K562 (cell line): ENCODE results near the gene SRGN. TPM values are rescaled to one million over a fixed set of nuclear protein-coding genes. Genes with fewer than 3 reads are reported as not detected.

ENCODE experiments used
- ATAC-seq: fragments of 200-7000 bp; cut with Tn5 transposase; 3 replicates; pipeline ENCODE4 v1.9.1; 2020; ENCODE audit warnings: moderate library complexity
- BruUV-seq: library from RNA; stranded (reverse); fragments of 400-500 nt; replicated peaks from 2 replicates; lab custom pipeline; 2021; lab: Mats Ljungman, UMichigan
- CTCF ChIA-PET: fragments of 300-600 bp; formaldehyde crosslinking; extraction: SDS; loops from one replicate; lab custom pipeline; 2021; ENCODE audit warnings: low intra/inter-chr PET ratio; lab: Yijun Ruan, JAX
- POLR2A ChIA-PET: fragments of 300-600, 350-650 bp; sonication (Branson Sonifier 250); formaldehyde crosslinking; extraction: SDS; loops from one replicate; lab custom pipeline; 2021; ENCODE audit warnings: antibody characterized with exemption, inconsistent platforms; lab: Yijun Ruan, JAX
- DNase-seq, 4 experiments: peaks; one replicate each; pipeline versions ENCODE4 v3.0.0 to v3.0.0-alpha.2; 2011 to 2018; ENCODE audit warnings: low spot score in 3 of 4, mixed read lengths in 3 of 4; ENCODE audit errors: extremely low read depth in 1 of 4
- FAIRE-seq: peaks from 2 replicates; lab custom pipeline; 2011; peaks lifted over from hg19 to GRCh38; lab: Jason Lieb, UNC
- H2AFZ ChIP-seq: 2 replicates; pipeline ENCODE4 v1.6.0; 2011; ENCODE audit warnings: low read depth, low read length, control low read depth, inconsistent platforms
- H3K27ac ChIP-seq: fragments of 200-600 bp; 3 replicates; pipeline ENCODE4 v1.8.0; 2011; ENCODE audit warnings: low read depth, mild to moderate bottlenecking, control low read depth, inconsistent platforms, low read length, moderate library complexity, mixed read lengths; ENCODE audit errors: extremely low read depth
- H3K27me3 ChIP-seq, 2 experiments: fragments of 300-600 bp in 1 of 2; 2 replicates in 1 of 2; 3 replicates in 1 of 2; pipeline versions ENCODE4 v1.6.0 to v1.8.0; 2011; ENCODE audit warnings: inconsistent platforms in 2 of 2, low read length in 2 of 2, mild to moderate bottlenecking in 1 of 2, mixed read lengths in 1 of 2, moderate library complexity in 1 of 2; ENCODE audit not compliant: control insufficient read depth in 2 of 2, insufficient read depth in 2 of 2
- H3K36me3 ChIP-seq: fragments of 300-600 bp; 3 replicates; pipeline ENCODE4 v1.8.0; 2011; ENCODE audit warnings: mild to moderate bottlenecking, low read length, inconsistent platforms; ENCODE audit not compliant: control insufficient read depth, insufficient read depth
- H3K4me1 ChIP-seq, 2 experiments: fragments of 200-600 bp in 1 of 2; replicated peaks in 1 of 2; 2 replicates in 1 of 2; 3 replicates in 1 of 2; pipeline versions ENCODE4 v1.5.1 to v1.8.0; 2011; ENCODE audit warnings: inconsistent platforms in 2 of 2, low read length in 2 of 2, mild to moderate bottlenecking in 1 of 2, mixed read lengths in 1 of 2, moderate library complexity in 1 of 2; ENCODE audit not compliant: control insufficient read depth in 2 of 2, insufficient read depth in 2 of 2
- H3K4me2 ChIP-seq: 2 replicates; pipeline ENCODE4 v1.6.1; 2011; ENCODE audit warnings: low read length, control low read depth, inconsistent platforms, mixed read lengths; ENCODE audit not compliant: insufficient read depth
- H3K4me3 ChIP-seq: fragments of 200-600 bp; sonication (generic), shearing (Covaris generic); 2 replicates; pipeline ENCODE4 v1.5.1; 2016; ENCODE audit warnings: control low read depth, inconsistent platforms
- H3K79me2 ChIP-seq: fragments of 200-600 bp; 3 replicates; pipeline ENCODE4 v1.8.0; 2011; ENCODE audit warnings: low read length, inconsistent platforms; ENCODE audit not compliant: control insufficient read depth, insufficient read depth
- H3K9ac ChIP-seq, 2 experiments: 2 replicates each; pipeline versions ENCODE4 v1.6.0 to v1.6.1; 2011; ENCODE audit warnings: low read depth in 2 of 2, low read length in 2 of 2, control low read depth in 1 of 2, inconsistent platforms in 1 of 2, mild to moderate bottlenecking in 1 of 2, mixed read lengths in 1 of 2; ENCODE audit not compliant: insufficient read depth in 1 of 2
- H3K9me1 ChIP-seq: one replicate; pipeline ENCODE4 v1.6.0; 2011; ENCODE audit warnings: inconsistent platforms, mild to moderate bottlenecking, low read length, moderate library complexity; ENCODE audit not compliant: control insufficient read depth, insufficient read depth
- H3K9me3 ChIP-seq: replicated peaks from 2 replicates; pipeline ENCODE4 v1.5.1; 2011; ENCODE audit warnings: low read depth, low read length, inconsistent platforms; ENCODE audit not compliant: control insufficient read depth, insufficient read depth
- H4K20me1 ChIP-seq: replicated peaks from 2 replicates; pipeline ENCODE4 v1.6.1; 2011; ENCODE audit warnings: low read length, inconsistent platforms, mixed read lengths; ENCODE audit not compliant: control insufficient read depth, insufficient read depth
- AFF1 ChIP-seq, 2 experiments: fragments of 450-650 bp; IDR thresholded peaks; 2 replicates each; pipeline ENCODE4 v1.6.1; 2018; ENCODE audit warnings: mild to moderate bottlenecking in 2 of 2, low read depth in 1 of 2; ENCODE audit not compliant: partially characterized antibody in 2 of 2
- ETV5 ChIP-seq: sonication (generic); formaldehyde crosslinking; IDR thresholded peaks from 2 replicates; pipeline ENCODE4 v1.4.0; 2020; ENCODE audit warnings: low read depth, mild to moderate bottlenecking, missing genetic modification reagents
- HINFP ChIP-seq: fragments of 450-650 bp; conservative IDR thresholded peaks from 2 replicates; pipeline ENCODE4 v1.6.1; 2016; ENCODE audit warnings: missing genetic modification characterization, low read depth, mild to moderate bottlenecking, control low read depth, missing compliant biosample characterization
- KDM2B ChIP-seq: fragments of 250-450 bp; sonication (Bioruptor Pico); IDR thresholded peaks from 2 replicates; pipeline ENCODE4 v1.8.0; 2021; ENCODE audit warnings: mild to moderate bottlenecking, moderate library complexity
- SNAPC5 ChIP-seq: fragments of 250-450 bp; sonication (Bioruptor Pico); IDR thresholded peaks from 2 replicates; pipeline ENCODE4 v1.8.0; 2021; ENCODE audit warnings: moderate library complexity, mild to moderate bottlenecking, inconsistent platforms
- TAF1 ChIP-seq: IDR thresholded peaks from 2 replicates; pipeline ENCODE4 v1.6.1; 2011; ENCODE audit warnings: mild to moderate bottlenecking, low read length, moderate library complexity; ENCODE audit not compliant: insufficient read depth, control insufficient read depth, severe bottlenecking; ENCODE audit errors: extremely low read depth
- ZBTB7A ChIP-seq: IDR thresholded peaks from 2 replicates; pipeline ENCODE4 v1.6.1; 2011; ENCODE audit warnings: low read depth, mild to moderate bottlenecking, low read length, moderate library complexity, borderline replicate concordance; ENCODE audit not compliant: control insufficient read depth
- ZNF311 ChIP-seq: fragments of 250-450 bp; sonication (Bioruptor Pico); IDR thresholded peaks from 2 replicates; pipeline ENCODE4 v1.4.0; 2020; ENCODE audit warnings: mild to moderate bottlenecking, moderate library complexity
- ZNF431 ChIP-seq: sonication (generic); formaldehyde crosslinking; IDR thresholded peaks from 2 replicates; pipeline ENCODE4 v1.8.0; 2022; ENCODE audit warnings: mild to moderate bottlenecking, missing genetic modification reagents
- WGBS: fragments of 100-300 bp; shearing (Covaris generic); methylation state at CpG from one replicate; pipeline ENCODE4 v1.1.6; 2016; ENCODE audit warnings: low coverage, mixed read lengths; ENCODE audit not compliant: insufficient coverage; ENCODE audit errors: missing lambda C conversion rate; 5-methylcytosine and 5-hydroxymethylcytosine counted together
- in situ Hi-C: fragments of 300-500 bp; cut with MboI; formaldehyde crosslinking; loops from 4 replicates; pipeline ENCODE4 v1.15.0; 2018; ENCODE audit warnings: inconsistent platforms, mixed read lengths
- intact Hi-C: fragments of 100-400 bp; cut with micrococcal nuclease; formaldehyde crosslinking; loops from 2 replicates; pipeline ENCODE4 v1.14.2; 2022
- polyA plus RNA-seq, 8 experiments: library from polyadenylated mRNA; depleted of rRNA in 4 of 8; stranded (reverse) in 5 of 8; unstranded in 3 of 8; fragments of >200 nt; fragmentation: Nextera tagmentation in 2 of 8; fragmentation: Illumina TruSeq in 1 of 8; extraction: Ambion mirVana in 2 of 8; extraction: Trizol in 1 of 8; gene quantifications; 2 replicates each; pipeline versions ENCODE4 v1.2.1 to v1.2.3, GENCODE V29; 2011 to 2014; ENCODE audit warnings: inconsistent platforms in 1 of 8, missing spikeins in 1 of 8
- total RNA-seq, 7 experiments: library from RNA; depleted of rRNA in 6 of 7; stranded (reverse); fragments of >200 nt in 6 of 7; fragmentation: Illumina TruSeq in 2 of 7; extraction: Trizol in 2 of 7; gene quantifications; 2 replicates each; pipeline versions ENCODE4 v1.2.1 to v1.2.3, GENCODE V29; 2011 to 2021; ENCODE audit warnings: low replicate concordance in 1 of 7
- TF ChIP-seq, protein P1 (sequence below): fragments of 450-650 bp; IDR thresholded peaks from 2 replicates; pipeline ENCODE4 v1.6.1; 2017; ENCODE audit warnings: antibody characterized with exemption

The SRGN gene
- total and polyA plus RNA-seq, 9 of the 15 experiments (the other 6 are each of a cell fraction or from before 2014, with no cell fraction given) = 136 to 304 (median 180) TPM

DNA sequence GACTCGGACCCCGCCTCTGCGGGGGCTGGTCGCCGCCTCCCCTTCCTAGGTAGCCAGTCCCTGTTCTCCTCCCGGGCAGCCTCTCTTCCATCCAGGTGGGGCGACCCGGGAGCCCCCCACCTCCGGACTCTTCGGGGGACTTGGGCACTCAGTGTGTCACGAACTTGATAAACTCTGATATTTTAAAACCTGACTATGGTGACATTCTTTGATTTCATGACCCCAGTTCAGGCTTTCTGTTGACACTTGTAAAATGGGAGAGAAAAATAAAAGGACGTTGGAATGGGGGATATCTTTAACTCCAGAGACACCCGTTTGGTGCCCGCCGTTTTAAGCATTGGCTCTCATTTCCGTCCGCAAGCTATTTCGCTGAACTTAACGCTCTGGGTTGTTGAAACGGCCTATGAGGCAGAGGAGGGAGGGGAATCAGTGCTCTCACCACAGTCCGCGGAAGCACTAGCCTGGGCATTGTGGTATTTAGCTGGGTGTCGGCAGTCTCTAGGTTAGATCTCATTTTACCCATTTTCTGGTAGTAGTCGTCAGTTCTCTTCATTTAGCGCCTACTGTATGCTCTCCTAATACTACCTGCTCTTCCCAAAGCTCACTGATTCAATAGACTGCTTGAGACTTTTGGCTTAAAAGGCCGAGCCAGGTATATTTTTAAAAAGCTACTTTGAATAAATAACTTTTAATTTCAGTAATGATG, 36.8 kb downstream of the SRGN start:
- in situ Hi-C loops (no loop called here), intact Hi-C loops (loop anchor here (1.0 to 5.0 kb wide), 3 partner anchors 36 to 93 kb away; partner anchors contain the start of gene SRGN)
- Histone ChIP-seq H3K4me1 (peaks cover 10 to 12% of the 10 kb centered on the region in 2 experiments; a peak in 3 of 5 replicates), H3K9me3 (no peaks in the 10 kb centered on the region), H3K4me3 (peak overlapping the region; percentile 84), H3K79me2 (peaks cover 56% of the 10 kb centered on the region), H4K20me1 (no peaks in the 10 kb centered on the region), H3K4me2 (peak overlapping the region; percentile 97), H3K9me1 (no peaks in the 10 kb centered on the region), H3K36me3 (peaks cover 3% of the 10 kb centered on the region; the same call in 1 of the 3 replicates), H2AFZ (peak overlapping the region; percentile 66), H3K27me3 (no peaks in the 10 kb centered on the region), H3K9ac (peak overlapping the region; percentile 90 to 94), H3K27ac (peak overlapping the region; percentile 90)
- under 1% methylated on average over 26 of the region's 26 CpGs for WGBS
- BruUV-seq = TSS peak; percentile 74
- peak in 3 of 4 experiments; percentile 20 to 78 (median 72) for DNase-seq
- peak; percentile 31 for ATAC-seq
- ChIA-PET POLR2A (interaction anchor here (0.6 to 1.5 kb wide), 21 partner anchors 8 to 344 kb away, joined by 3 to 9 read pairs (median 3); partner anchors contain the start of genes KIFBP, SRGN and SUPV3L1), CTCF (interaction anchor here (2.1 kb wide), 1 partner anchor 119 kb away, joined by 16 read pairs; no protein-coding TSS in a partner anchor)
- peak; percentile 82 for FAIRE-seq
- TF ChIP-seq ETV5 (peak; percentile 43; the same call in 1 of the 2 replicates), HINFP (peak; percentile 100), ZNF311 (no peak), SNAPC5 (no peak), AFF1 (IDR thresholded peaks at IDR 0.05; ENCODE audit: low read depth in 1 of 2, partially characterized antibody in 2 of 2) (peak in 1 of 2 experiments; percentile 23), KDM2B (CRISPR knock-in tag) (0 out of 2 replicates have a peak, but pooled peaks have one; percentile 43), ZNF431 (CRISPR knock-in tag) (0 out of 2 replicates have a peak, but pooled peaks have one; percentile 62), TAF1 (peak; percentile 15), ZBTB7A (peak; percentile 86)
- TF ChIP-seq, protein P1, sequence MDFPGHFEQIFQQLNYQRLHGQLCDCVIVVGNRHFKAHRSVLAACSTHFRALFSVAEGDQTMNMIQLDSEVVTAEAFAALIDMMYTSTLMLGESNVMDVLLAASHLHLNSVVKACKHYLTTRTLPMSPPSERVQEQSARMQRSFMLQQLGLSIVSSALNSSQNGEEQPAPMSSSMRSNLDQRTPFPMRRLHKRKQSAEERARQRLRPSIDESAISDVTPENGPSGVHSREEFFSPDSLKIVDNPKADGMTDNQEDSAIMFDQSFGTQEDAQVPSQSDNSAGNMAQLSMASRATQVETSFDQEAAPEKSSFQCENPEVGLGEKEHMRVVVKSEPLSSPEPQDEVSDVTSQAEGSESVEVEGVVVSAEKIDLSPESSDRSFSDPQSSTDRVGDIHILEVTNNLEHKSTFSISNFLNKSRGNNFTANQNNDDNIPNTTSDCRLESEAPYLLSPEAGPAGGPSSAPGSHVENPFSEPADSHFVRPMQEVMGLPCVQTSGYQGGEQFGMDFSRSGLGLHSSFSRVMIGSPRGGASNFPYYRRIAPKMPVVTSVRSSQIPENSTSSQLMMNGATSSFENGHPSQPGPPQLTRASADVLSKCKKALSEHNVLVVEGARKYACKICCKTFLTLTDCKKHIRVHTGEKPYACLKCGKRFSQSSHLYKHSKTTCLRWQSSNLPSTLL = peak; percentile 99
